Measurements from ENCODE around the gene YWHAH. TPM values are rescaled to one million over a fixed set of nuclear protein-coding genes. Genes with fewer than 3 reads are reported as not detected.

YWHAH gene
- polyA plus RNA-seq, 1 experiment = 118 TPM

DNA sequence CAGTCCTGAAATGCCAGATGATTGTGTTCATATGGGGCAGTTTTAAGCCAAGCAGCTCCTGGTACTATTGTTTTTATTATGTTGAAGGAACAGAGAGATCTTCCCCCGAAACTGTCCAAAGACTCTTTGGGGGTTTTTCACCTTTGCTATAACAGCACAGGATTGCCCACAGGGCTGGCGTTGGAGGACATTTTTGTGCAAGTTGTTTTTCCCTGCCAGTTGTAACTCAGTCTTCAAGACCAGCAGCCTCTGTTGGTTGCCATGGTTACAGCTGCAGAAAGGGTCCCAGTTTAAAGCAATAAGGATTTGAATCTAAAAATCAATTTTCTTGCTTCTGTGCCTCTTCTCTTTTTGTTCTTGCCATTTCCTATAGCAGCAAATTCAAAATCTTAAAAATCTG, 45.4 kb upstream of the YWHAH start:
- TF ChIP-seq CTCF (IDR thresholded peaks at IDR 0.05; ENCODE audit: low read depth, low read length) = no peak
- CTCF ChIA-PET = no interaction called here
- no peak for DNase-seq (ENCODE audit: low read depth, low spot score)
- H3K27ac ChIP-seq (ENCODE audit: low read depth, low read length) = no peak overlapping the region
- POLR2A ChIA-PET = no interaction called here
- no peaks in the 10 kb centered on the region for H3K9me3 ChIP-seq (ENCODE audit: control insufficient read depth, insufficient read depth, low read length)
- no peak overlapping the region for H3K4me3 ChIP-seq (ENCODE audit: low read depth, low read length)
- no peaks in the 10 kb centered on the region for H3K27me3 ChIP-seq (ENCODE audit: control insufficient read depth, insufficient read depth, low read length)

DNA sequence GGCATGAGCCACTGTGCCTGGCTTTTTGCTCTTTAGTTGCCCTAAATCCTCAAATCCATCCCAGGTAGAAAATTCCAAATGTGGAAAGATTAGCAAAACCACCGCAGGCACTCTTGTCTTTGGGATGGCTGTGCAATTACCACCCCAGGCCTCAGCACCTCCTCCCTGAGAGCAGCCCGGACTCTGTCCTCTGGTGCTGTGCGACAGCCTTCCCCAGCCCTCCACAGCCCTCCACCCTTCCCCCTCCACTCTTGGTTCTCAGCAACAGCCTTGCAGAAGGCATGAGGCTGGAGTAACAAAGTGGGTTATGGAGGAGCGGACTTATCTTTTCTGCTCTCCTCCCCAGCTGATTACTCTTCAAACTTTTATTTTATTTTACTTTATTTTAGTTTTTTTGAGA, 44.7 kb upstream of the YWHAH start:
- POLR2A ChIA-PET = no interaction called here
- H3K27ac ChIP-seq (ENCODE audit: low read depth, low read length) = no peak overlapping the region

DNA sequence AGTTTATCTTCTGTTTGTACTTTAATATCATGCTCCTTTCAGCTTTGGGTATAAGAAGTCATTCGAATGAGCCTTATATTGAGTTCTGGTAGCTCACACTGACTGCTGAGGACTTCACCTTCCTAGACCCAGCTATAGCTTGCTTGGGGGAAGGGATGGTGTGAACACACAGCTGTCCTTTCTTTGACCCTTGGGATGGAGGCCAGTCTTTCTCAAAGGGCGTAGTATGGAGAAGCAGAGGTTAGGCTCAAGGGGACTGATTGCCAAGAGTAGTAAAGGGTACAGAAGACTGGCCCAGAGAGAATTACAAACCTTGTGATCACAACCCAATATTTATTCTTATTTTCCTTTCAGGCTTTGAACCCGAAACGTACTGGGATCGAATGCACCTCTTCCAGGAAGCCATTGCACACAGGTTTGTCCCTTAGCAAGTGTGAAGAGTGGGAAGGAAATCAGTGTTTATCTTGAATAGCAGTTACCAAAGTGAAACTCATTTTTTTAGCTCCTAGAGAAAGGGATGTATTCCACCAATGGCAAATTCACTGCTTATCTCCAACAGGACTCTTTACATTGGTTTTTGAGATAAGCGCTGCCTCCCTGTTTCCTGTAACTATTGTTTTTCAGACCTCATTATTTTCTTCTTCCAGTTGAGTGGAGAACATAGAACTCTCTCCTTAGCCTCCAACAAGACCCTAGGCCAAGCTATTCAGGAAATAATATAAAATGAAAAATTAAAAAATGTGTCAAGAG, 42.8 kb upstream of the YWHAH start:
- Histone ChIP-seq H3K27ac (ENCODE audit: low read depth, low read length) (no peak overlapping the region), H3K9me3 (ENCODE audit: control insufficient read depth, insufficient read depth, low read length) (no peaks in the 10 kb centered on the region), H3K4me3 (ENCODE audit: low read depth, low read length) (no peak overlapping the region), H3K27me3 (ENCODE audit: control insufficient read depth, insufficient read depth, low read length) (no peaks in the 10 kb centered on the region)
- CTCF ChIA-PET = interaction anchor here (1.0 kb wide), 1 partner anchor 69 kb away, joined by 4 read pairs; no protein-coding TSS in a partner anchor
- DNase-seq (ENCODE audit: low read depth, low spot score) = no peak
- TF ChIP-seq CTCF (IDR thresholded peaks at IDR 0.05; ENCODE audit: low read depth, low read length) = no peak
- POLR2A ChIA-PET = no interaction called here

More for the DNA sequence above, 44.7 kb upstream of the YWHAH start:
- CTCF ChIA-PET = no interaction called here
- no peak for TF ChIP-seq CTCF (IDR thresholded peaks at IDR 0.05; ENCODE audit: low read depth, low read length)
- Histone ChIP-seq H3K27me3 (ENCODE audit: control insufficient read depth, insufficient read depth, low read length) (no peaks in the 10 kb centered on the region), H3K4me3 (ENCODE audit: low read depth, low read length) (no peak overlapping the region), H3K9me3 (ENCODE audit: control insufficient read depth, insufficient read depth, low read length) (no peaks in the 10 kb centered on the region)
- DNase-seq (ENCODE audit: low read depth, low spot score) = no peak

- Histone ChIP-seq H3K9me3 (ENCODE audit: control insufficient read depth, insufficient read depth, low read length) (no peaks in the 10 kb centered on the region), H3K4me3 (ENCODE audit: low read depth, low read length) (no peak overlapping the region), H3K27me3 (ENCODE audit: control insufficient read depth, insufficient read depth, low read length) (no peaks in the 10 kb centered on the region), H3K27ac (ENCODE audit: low read depth, low read length) (no peak overlapping the region)
- CTCF ChIA-PET = no interaction called here
- no peak for DNase-seq (ENCODE audit: low read depth, low spot score)
- TF ChIP-seq CTCF (IDR thresholded peaks at IDR 0.05; ENCODE audit: low read depth, low read length) = no peak
- POLR2A ChIA-PET = no interaction called here
Measured at GRCh38 chr22:31904651-31905050, 39.7 kb upstream of the YWHAH start.

GRCh38 chr22:31905356-31905755, 39.0 kb upstream of the YWHAH start:
- H3K9me3 ChIP-seq (ENCODE audit: control insufficient read depth, insufficient read depth, low read length) = no peaks in the 10 kb centered on the region
- no peak for TF ChIP-seq CTCF (IDR thresholded peaks at IDR 0.05; ENCODE audit: low read depth, low read length)
- ChIA-PET CTCF (no interaction called here), POLR2A (no interaction called here)
- no peak overlapping the region for H3K4me3 ChIP-seq (ENCODE audit: low read depth, low read length)
- H3K27ac ChIP-seq (ENCODE audit: low read depth, low read length) = no peak overlapping the region
- no peaks in the 10 kb centered on the region for H3K27me3 ChIP-seq (ENCODE audit: control insufficient read depth, insufficient read depth, low read length)
- DNase-seq (ENCODE audit: low read depth, low spot score) = no peak

Data from AG04450 (cell line).